Activated CD8-positive, alpha-beta memory T cell treated with anti-CD3 and anti-CD28 coated beads for 1 hour (primary cell): Measurements from ENCODE around the gene VSTM2L.
"Not testable (repeated sequence)": the region's sequence is repeated elsewhere in the genome, so short reads cannot be mapped to it uniquely, and the experiment has no call there.

ENCODE experiments used
- DNase-seq, 2 donors: peaks; one replicate each; pipeline ENCODE4 v3.0.0-alpha.2; 2020; ENCODE audit warnings: low read depth in 1 of 2; ENCODE audit errors: extremely low read depth in 1 of 2

Gene VSTM2L

GRCh38 chr20:37958856-37959520 lies 56.1 kb downstream of the VSTM2L start:
- no peak for DNase-seq

- DNase-seq, result no peak
These were observed 58.1 kb downstream of the VSTM2L start for GRCh38 chr20:37961066-37961465.

DNA sequence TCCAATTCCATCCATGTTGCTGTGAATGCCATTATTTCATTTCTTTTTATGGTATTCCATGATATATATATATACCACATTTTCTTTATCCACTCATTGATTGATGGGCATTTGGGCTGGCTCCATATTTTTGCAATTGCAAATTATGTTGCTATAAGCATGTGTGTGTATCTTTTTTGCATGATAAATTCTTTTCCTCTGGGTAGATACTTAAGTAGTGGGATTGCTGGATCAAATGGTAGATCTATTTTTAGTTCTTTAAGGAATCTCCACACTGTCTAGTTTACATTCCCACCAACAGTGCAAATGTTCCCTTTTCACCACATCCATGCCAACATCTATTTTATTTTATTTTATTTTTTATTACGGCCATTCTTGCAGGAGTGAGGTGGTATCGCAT lies 60.6 kb downstream of the VSTM2L start:
- not testable (repeated sequence) for DNase-seq

DNA sequence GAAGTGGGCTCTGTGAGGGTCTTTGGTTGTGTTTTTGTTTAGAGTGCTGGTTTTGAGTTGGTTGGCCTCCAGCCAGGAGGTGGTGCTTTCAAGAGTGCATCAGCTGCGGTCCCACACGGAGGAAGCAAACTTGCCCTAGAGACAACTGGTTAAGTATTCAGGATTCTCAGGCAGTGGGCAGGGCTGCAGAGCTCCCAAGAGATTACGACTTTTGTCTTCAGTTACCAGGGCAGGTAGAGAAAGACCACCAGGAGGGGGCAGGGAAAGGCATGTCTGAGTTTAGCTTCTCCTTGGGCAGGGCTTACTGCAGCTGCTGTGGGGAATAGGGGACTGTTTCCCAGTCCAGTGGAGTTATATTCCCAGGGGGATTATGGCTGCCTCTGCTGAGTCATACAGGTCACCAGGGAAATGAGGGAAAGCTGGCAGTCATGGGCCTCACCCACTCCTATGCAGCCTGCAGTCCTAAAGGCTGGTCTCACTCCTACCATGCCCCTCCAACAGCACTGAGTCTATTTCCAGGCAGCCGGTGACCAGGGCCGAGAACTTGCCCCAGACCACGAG lies 66.0 kb downstream of the VSTM2L start:
- DNase-seq, result no peak

GRCh38 chr20:37969949-37970855 lies 67.3 kb downstream of the VSTM2L start:
- DNase-seq, result no peak

GRCh38 chr20:37970856-37971245 lies 67.9 kb downstream of the VSTM2L start:
- no peak for DNase-seq

DNA sequence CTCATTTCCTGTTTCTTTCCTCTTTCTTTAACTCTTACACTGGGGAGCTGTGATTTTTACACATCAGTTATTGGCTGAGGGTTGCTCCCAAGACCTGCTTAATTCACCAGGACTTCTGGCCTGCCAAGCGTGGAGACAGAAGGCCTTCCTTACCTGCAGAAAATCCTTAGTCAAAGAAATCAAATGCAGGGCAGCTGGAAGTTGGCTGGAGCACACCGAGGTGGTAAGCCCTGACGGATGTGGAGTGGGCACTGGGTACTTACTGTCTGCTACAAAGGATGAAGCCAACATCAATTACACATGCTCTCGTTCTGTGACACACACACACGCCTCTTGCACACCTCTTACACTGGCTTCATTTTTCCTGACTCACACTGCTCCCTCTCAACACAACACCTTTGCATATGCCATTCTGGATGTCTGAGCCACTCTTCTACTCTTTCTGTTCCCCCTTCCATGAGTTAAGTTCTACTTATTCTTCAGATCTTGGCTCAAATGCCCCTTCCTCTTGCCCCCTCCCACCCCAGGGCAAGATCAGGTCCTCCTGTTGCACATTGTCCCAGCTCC lies 68.7 kb downstream of the VSTM2L start:
- no peak for DNase-seq

GRCh38 chr20:37972256-37973058 lies 69.5 kb downstream of the VSTM2L start:
- DNase-seq, result no peak

- no peak for DNase-seq
These were observed 70.4 kb downstream of the VSTM2L start for GRCh38 chr20:37973059-37973910.

DNA sequence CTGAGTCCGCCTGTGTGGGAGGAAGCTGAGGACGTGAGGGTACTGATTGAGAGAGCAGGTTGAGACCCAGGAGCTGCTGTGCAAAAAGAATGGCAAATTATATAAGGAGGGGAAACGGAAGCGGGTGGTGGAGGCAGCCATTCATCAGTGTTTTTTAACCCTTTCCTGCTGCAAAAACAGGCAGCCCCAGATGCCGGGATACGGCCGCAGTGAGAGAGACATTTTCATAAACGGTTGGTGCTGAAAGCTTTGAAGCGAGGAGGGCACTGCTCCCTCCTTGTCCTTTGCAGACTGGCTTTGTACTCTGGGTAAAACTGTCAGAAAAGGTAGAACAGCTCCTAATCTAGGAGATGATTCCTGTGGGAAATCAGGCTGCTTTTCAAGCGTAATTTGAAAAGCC lies 74.0 kb downstream of the VSTM2L start:
- DNase-seq, result no peak

GRCh38 chr20:37977338-37977737 lies 74.4 kb downstream of the VSTM2L start:
- DNase-seq, result no peak

DNA sequence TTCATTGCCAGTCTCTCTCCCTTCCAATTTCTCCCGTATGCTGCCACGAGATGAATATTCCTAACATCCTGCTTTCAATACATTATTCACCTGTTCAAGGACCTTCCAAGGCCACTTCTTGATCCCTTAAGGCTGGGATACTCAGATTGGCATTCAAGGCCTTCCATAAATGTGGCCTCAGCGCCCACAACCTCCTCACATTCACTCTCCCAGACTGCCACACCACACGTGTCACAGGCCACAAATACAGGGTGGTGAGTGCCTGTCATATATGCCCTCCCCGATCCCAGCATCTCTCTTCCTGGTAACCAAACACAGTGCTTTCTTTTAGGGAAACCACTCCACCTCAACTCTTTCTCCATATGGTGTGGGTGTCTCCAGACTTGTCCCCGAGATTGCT lies 74.9 kb downstream of the VSTM2L start:
- no peak for DNase-seq

DNA sequence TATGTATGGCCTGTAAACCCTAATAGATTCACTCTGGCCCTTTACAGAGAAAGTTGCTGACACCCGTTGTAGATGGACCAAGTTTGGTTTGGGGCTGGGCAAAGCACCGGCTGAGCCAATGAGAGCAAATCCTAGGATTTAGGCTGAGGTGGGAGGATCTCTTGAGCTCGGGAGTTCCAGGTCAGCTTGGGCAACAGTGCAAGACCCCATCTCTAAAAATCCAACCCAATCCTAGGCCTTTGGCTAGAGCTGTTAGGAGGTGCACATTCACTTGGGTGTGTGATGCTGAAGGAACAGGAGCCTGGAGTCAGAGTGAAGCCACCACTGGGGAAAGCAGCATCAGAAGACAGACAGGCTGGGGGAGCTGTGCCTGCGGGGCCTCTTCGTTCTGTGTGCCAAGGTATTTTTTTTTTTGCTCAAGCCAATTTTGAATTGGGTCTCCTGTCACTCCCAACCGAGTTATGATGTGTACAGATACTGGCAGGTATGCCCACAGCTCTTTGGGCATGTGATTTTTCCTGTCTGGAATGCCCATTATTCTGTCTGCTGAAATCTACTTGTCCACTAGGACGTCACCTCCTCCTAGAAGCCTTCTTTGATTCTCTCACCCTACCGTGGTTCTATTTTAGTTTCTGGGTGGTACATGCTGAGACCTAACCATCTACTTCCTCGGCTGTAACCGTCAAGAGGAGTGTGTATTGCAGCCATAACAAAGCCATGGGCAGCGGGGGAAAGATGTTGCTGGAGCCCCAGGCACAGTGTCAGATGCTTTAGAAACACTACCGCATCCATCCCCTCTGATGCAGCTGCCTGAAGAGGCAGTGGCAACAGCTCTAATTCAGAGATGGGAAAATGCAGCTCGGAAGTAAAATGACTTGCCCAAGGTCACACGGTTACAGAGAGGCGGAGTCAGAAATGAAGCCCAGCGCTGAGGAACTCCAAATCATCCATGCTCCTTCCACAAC lies 76.4 kb downstream of the VSTM2L start:
- DNase-seq, result no peak

DNA sequence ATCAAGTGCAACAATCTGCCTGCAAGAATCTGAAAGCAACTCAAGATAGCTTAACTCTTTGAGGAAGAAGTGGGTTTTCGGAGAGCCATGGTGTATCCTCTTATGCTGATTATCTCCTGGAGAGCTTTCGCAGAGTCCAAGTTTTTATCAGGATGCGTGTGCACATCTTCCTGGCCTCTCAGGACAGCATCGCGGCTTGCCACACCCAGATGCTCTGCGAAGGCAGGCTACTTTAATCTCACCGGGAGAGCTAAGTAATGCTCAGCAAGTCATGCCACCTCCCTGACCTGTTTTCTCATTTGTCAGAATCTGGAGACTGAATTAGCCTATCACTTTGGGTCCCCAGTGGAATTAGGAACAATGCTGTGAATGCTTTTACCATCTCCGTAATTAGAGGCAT lies 77.5 kb downstream of the VSTM2L start:
- DNase-seq, result no peak

GRCh38 chr20:37980876-37981275 lies 77.9 kb downstream of the VSTM2L start:
- DNase-seq, result no peak

- DNase-seq, result no peak
These were observed 78.6 kb downstream of the VSTM2L start for GRCh38 chr20:37981568-37981967.

- no peak for DNase-seq
These were observed 80.4 kb downstream of the VSTM2L start for GRCh38 chr20:37983286-37983685.

- DNase-seq, result no peak
These were observed 81.3 kb downstream of the VSTM2L start for GRCh38 chr20:37984018-37984785.
